H1 (cell line): ENCODE results near the gene RASSF4. TPM values are rescaled to one million over a fixed set of nuclear protein-coding genes. Genes with fewer than 3 reads are reported as not detected.

Experiments
- CTCF ChIA-PET: fragments of 300-600 bp; sonication (Branson Sonifier 250); formaldehyde crosslinking; loops from one replicate; lab custom pipeline; 2021; ENCODE audit not compliant: partially characterized antibody; lab: Charles Lee
- POLR2A ChIA-PET: fragments of 300-600 bp; sonication (Branson Sonifier 250); formaldehyde crosslinking; loops from one replicate; lab custom pipeline; 2021; ENCODE audit warnings: inconsistent platforms; ENCODE audit not compliant: partially characterized antibody; lab: Charles Lee
- DNase-seq, 2 experiments: peaks; one replicate each; pipeline versions ENCODE4 v3.0.0 to v3.0.0-alpha.2; 2010 to 2022; ENCODE audit warnings: low spot score in 2 of 2, low read depth in 1 of 2, mixed read lengths in 1 of 2
- FAIRE-seq: peaks from 2 replicates; lab custom pipeline; 2011; peaks lifted over from hg19 to GRCh38; lab: Jason Lieb, UNC
- H2AFZ ChIP-seq: 2 replicates; pipeline ENCODE4 v1.8.1; 2012; ENCODE audit warnings: low read length, inconsistent platforms
- H2AK5ac ChIP-seq: 2 replicates; pipeline ENCODE4 v1.6.1; 2013; ENCODE audit warnings: low read depth, low read length
- H2BK120ac ChIP-seq: replicated peaks from 2 replicates; pipeline ENCODE3; 2013; ENCODE audit warnings: low read depth, low read length, inconsistent platforms
- H2BK12ac ChIP-seq: 2 replicates; pipeline ENCODE4 v1.6.1; 2013; ENCODE audit warnings: low read depth, low read length
- H2BK15ac ChIP-seq: 2 replicates; pipeline ENCODE4 v1.6.1; 2013; ENCODE audit warnings: low read length
- H2BK20ac ChIP-seq: 2 replicates; pipeline ENCODE4 v1.6.1; 2013; ENCODE audit warnings: low read length
- H2BK5ac ChIP-seq: 2 replicates; pipeline ENCODE4 v1.6.1; 2013; ENCODE audit warnings: low read depth, low read length
- H3K14ac ChIP-seq: 2 replicates; pipeline ENCODE4 v1.6.1; 2013; ENCODE audit warnings: inconsistent platforms; ENCODE audit not compliant: insufficient read length
- H3K18ac ChIP-seq: 2 replicates; pipeline ENCODE4 v1.6.1; 2013; ENCODE audit warnings: low read length; ENCODE audit errors: extremely low read depth
- H3K23ac ChIP-seq: 2 replicates; pipeline ENCODE4 v1.6.1; 2013; ENCODE audit warnings: inconsistent platforms; ENCODE audit not compliant: insufficient read length
- H3K23me2 ChIP-seq: 2 replicates; pipeline ENCODE4 v1.6.1; 2013; ENCODE audit warnings: low read depth, low read length
- H3K27ac ChIP-seq: 2 replicates; pipeline ENCODE4 v1.6.1; 2011; ENCODE audit warnings: low read depth, low read length, inconsistent platforms
- H3K27me3 ChIP-seq, 4 experiments: replicated peaks in 1 of 4; 1 replicate in 1 of 4; 2 replicates in 3 of 4; pipeline versions ENCODE4 v1.6.1 to v1.8.1; 2011 to 2013; ENCODE audit warnings: low read length in 3 of 4, mild to moderate bottlenecking in 3 of 4, inconsistent platforms in 2 of 4, mixed read lengths in 2 of 4, moderate library complexity in 1 of 4; ENCODE audit not compliant: control insufficient read depth in 3 of 4, insufficient read depth in 3 of 4; ENCODE audit errors: extremely low read depth in 1 of 4
- H3K36me3 ChIP-seq, 4 experiments: 2 replicates each; pipeline versions ENCODE4 v1.6.1 to v1.8.1; 2011 to 2013; ENCODE audit warnings: mild to moderate bottlenecking in 4 of 4, low read length in 3 of 4, moderate library complexity in 2 of 4, control low read depth in 1 of 4, inconsistent platforms in 1 of 4; ENCODE audit not compliant: insufficient read depth in 4 of 4, control insufficient read depth in 2 of 4
- H3K4ac ChIP-seq: replicated peaks from 2 replicates; pipeline ENCODE3; 2013; ENCODE audit warnings: low read length, low read depth, mixed read lengths, inconsistent platforms; ENCODE audit not compliant: insufficient read length
- H3K4me1 ChIP-seq, 4 experiments: replicated peaks in 1 of 4; 1 replicate in 1 of 4; 2 replicates in 3 of 4; pipeline versions ENCODE4 v1.6.1 to v1.8.1; 2011 to 2013; ENCODE audit warnings: low read length in 3 of 4, inconsistent platforms in 2 of 4, mixed read lengths in 1 of 4; ENCODE audit not compliant: insufficient read depth in 4 of 4, control insufficient read depth in 3 of 4
- H3K4me2 ChIP-seq, 2 experiments: 2 replicates each; pipeline versions ENCODE4 v1.6.1 to v1.8.1; 2011 to 2013; ENCODE audit warnings: low read depth in 2 of 2, low read length in 2 of 2, control low read depth in 1 of 2, inconsistent platforms in 1 of 2, mild to moderate bottlenecking in 1 of 2; ENCODE audit not compliant: insufficient read depth in 1 of 2
- H3K4me3 ChIP-seq, 4 experiments: fragments of 200-600, 300-600 bp in 1 of 4; sonication (generic), shearing (Covaris generic), sonication (Bioruptor Twin) in 1 of 4; 2 replicates each; pipeline versions ENCODE4 v1.5.1 to v1.8.1; 2011 to 2016; ENCODE audit warnings: low read length in 4 of 4, low read depth in 3 of 4, control low read depth in 2 of 4, inconsistent platforms in 2 of 4, mild to moderate bottlenecking in 2 of 4, mixed read lengths in 1 of 4, moderate library complexity in 1 of 4; ENCODE audit not compliant: insufficient read depth in 2 of 4; ENCODE audit errors: extremely low read depth in 1 of 4
- H3K56ac ChIP-seq: replicated peaks from 2 replicates; pipeline ENCODE3; 2013; ENCODE audit warnings: low read depth, mild to moderate bottlenecking, mixed read lengths, low read length, inconsistent platforms; ENCODE audit not compliant: insufficient read length
- H3K79me1 ChIP-seq: 2 replicates; pipeline ENCODE4 v1.6.1; 2013; ENCODE audit warnings: low read depth, low read length, control low read depth
- H3K79me2 ChIP-seq, 2 experiments: 2 replicates each; pipeline versions ENCODE4 v1.6.1 to v1.8.1; 2012 to 2013; ENCODE audit warnings: low read length in 2 of 2, mild to moderate bottlenecking in 2 of 2, inconsistent platforms in 1 of 2; ENCODE audit not compliant: insufficient read depth in 2 of 2, control insufficient read depth in 1 of 2
- H3K9ac ChIP-seq, 4 experiments: replicated peaks in 1 of 4; 1 replicate in 1 of 4; 2 replicates in 3 of 4; pipeline versions ENCODE4 v1.6.1 to v1.8.1; 2011 to 2013; ENCODE audit warnings: low read depth in 3 of 4, low read length in 3 of 4, control low read depth in 2 of 4, mild to moderate bottlenecking in 2 of 4, moderate library complexity in 2 of 4, inconsistent platforms in 1 of 4; ENCODE audit errors: extremely low read depth in 1 of 4
- H3K9me3 ChIP-seq, 2 experiments: 2 replicates each; pipeline versions ENCODE4 v1.6.1 to v1.8.1; 2012 to 2013; ENCODE audit warnings: mild to moderate bottlenecking in 2 of 2, moderate library complexity in 2 of 2, control low read depth in 1 of 2, inconsistent platforms in 1 of 2, low read depth in 1 of 2, low read length in 1 of 2, mixed read lengths in 1 of 2; ENCODE audit not compliant: insufficient read depth in 2 of 2
- H4K20me1 ChIP-seq, 2 experiments: replicated peaks in 1 of 2; 2 replicates each; pipeline versions ENCODE3 to v1.8.1; 2011 to 2013; ENCODE audit warnings: inconsistent platforms in 2 of 2, low read length in 2 of 2, mild to moderate bottlenecking in 1 of 2; ENCODE audit not compliant: insufficient read depth in 2 of 2, control insufficient read depth in 1 of 2
- H4K5ac ChIP-seq: 2 replicates; pipeline ENCODE4 v1.6.1; 2013; ENCODE audit warnings: low read length, low read depth, mixed read lengths, inconsistent platforms; ENCODE audit not compliant: insufficient read length
- H4K8ac ChIP-seq: 2 replicates; pipeline ENCODE4 v1.8.0; 2013; ENCODE audit warnings: mild to moderate bottlenecking, moderate library complexity, low read length, inconsistent platforms; ENCODE audit not compliant: insufficient read depth; ENCODE audit errors: extremely low read depth
- H4K91ac ChIP-seq: replicated peaks from 2 replicates; pipeline ENCODE3; 2013; ENCODE audit warnings: low read length, mixed read lengths, inconsistent platforms; ENCODE audit not compliant: insufficient read length
- CHD1 ChIP-seq: IDR thresholded peaks from 2 replicates; pipeline ENCODE4 v1.6.1; 2012; ENCODE audit warnings: low read depth, low read length, improper control_type of control experiment
- CTBP2 ChIP-seq: IDR thresholded peaks from 2 replicates; pipeline ENCODE4 v1.7.0; 2011; ENCODE audit warnings: borderline replicate concordance, mild to moderate bottlenecking, moderate library complexity, mixed read lengths, low read length; ENCODE audit not compliant: insufficient read depth, insufficient read length
- CTCF ChIP-seq, 3 experiments: IDR thresholded peaks; 1 replicate in 2 of 3; 2 replicates in 1 of 3; pipeline versions ENCODE4 v1.5.1 to v1.6.1; 2011; ENCODE audit warnings: low read length in 3 of 3, mild to moderate bottlenecking in 3 of 3, inconsistent platforms in 2 of 3, low read depth in 1 of 3, moderate library complexity in 1 of 3; ENCODE audit not compliant: insufficient read depth in 1 of 3; ENCODE audit errors: control extremely low read depth in 1 of 3
- GABPA ChIP-seq: IDR thresholded peaks from 2 replicates; pipeline ENCODE4 v1.6.1; 2011; ENCODE audit warnings: mild to moderate bottlenecking, low read length, moderate library complexity, borderline replicate concordance; ENCODE audit not compliant: insufficient read depth
- POU5F1 ChIP-seq: IDR thresholded peaks from 2 replicates; pipeline ENCODE4 v1.6.1; 2011; ENCODE audit warnings: low read depth, mild to moderate bottlenecking, low read length, moderate library complexity
- WGBS, 2 experiments: shearing (Covaris generic) in 1 of 2; methylation state at CpG; one replicate each; pipeline versions ENCODE4 v1.1.6 to v1.1.7; 2013 to 2015; ENCODE audit warnings: low lambda C conversion rate in 2 of 2, mixed read lengths in 2 of 2, inconsistent platforms in 1 of 2, low coverage in 1 of 2, missing lambda C conversion rate in 1 of 2; ENCODE audit not compliant: insufficient replicate concordance in 2 of 2, insufficient coverage in 1 of 2, insufficient read length in 1 of 2; ENCODE audit errors: extremely low coverage in 1 of 2, missing lambda C conversion rate in 1 of 2; 5-methylcytosine and 5-hydroxymethylcytosine counted together
- polyA plus RNA-seq, 7 experiments: library from polyadenylated mRNA; depleted of rRNA in 3 of 7; stranded (reverse) in 5 of 7; unstranded in 2 of 7; fragments of >200 nt in 5 of 7; fragments of 200-250 nt in 2 of 7; gene quantifications; 1 replicate in 5 of 7; 2 replicates in 1 of 7; 4 replicates in 1 of 7; pipeline versions ENCODE4 v1.2.1 to v1.2.3, GENCODE V29; 2011 to 2013; ENCODE audit warnings: missing spikeins in 2 of 7, mixed read lengths in 2 of 7
- total RNA-seq: library from RNA; stranded (reverse); fragmentation: NEBNext Ultra II Directional; extraction: Animal tissue kit (Norgen Biotek cat#: 25700); gene quantifications from 2 replicates; pipeline ENCODE4 v1.2.1, GENCODE V29; 2021

Gene RASSF4
- total and polyA plus RNA-seq, 2 of the 8 experiments (the other 6 are each of a cell fraction or from before 2014, with no cell fraction given) = 14.3 to 14.5 TPM

- DNase-seq (peak in 1 of 2 experiments; percentile 13), FAIRE-seq (no peak)
- no peak overlapping the region for H2AFZ ChIP-seq
- H4K5ac ChIP-seq = no peak overlapping the region
- H3K4ac ChIP-seq = no peak overlapping the region
- H3K79me1 ChIP-seq = no peaks in the 10 kb centered on the region
- WGBS, 2 experiments = 80% methylated on average over 7 of the region's 7 CpGs; no CpG with 5 or more reads in 1 of the 2 experiments
- H3K79me2 ChIP-seq = no peaks in the 10 kb centered on the region
- H2BK15ac ChIP-seq = no peak overlapping the region
- H3K4me1 ChIP-seq = peaks cover 0 to 5% (median under 1%) of the 10 kb centered on the region in 4 experiments; a peak in 2 of 7 replicates
- no peak overlapping the region for H3K4me2 ChIP-seq
- no peaks in the 10 kb centered on the region for H3K9me3 ChIP-seq
- H4K91ac ChIP-seq = no peak overlapping the region
- H3K56ac ChIP-seq = no peak overlapping the region
- H2AK5ac ChIP-seq = 0 out of 2 replicates have a peak overlapping the region, but pooled peaks have one; percentile 39
- H2BK120ac ChIP-seq = no peak overlapping the region
- no peak overlapping the region for H3K9ac ChIP-seq
- no peak overlapping the region for H3K23ac ChIP-seq
- H3K27ac ChIP-seq = no peak overlapping the region
- H3K36me3 ChIP-seq = no peaks in the 10 kb centered on the region
- no peak overlapping the region for H2BK5ac ChIP-seq
- CTCF ChIA-PET = interaction anchor here (1.0 to 10.3 kb wide), 6 partner anchors 8 to 51 kb away, joined by 3 to 119 read pairs (median 76); no protein-coding TSS in a partner anchor
- H3K18ac ChIP-seq = no peak overlapping the region
- POLR2A ChIA-PET = interaction anchor here (0.9 kb wide), 1 partner anchor 10 kb away, joined by 3 read pairs; no protein-coding TSS in a partner anchor
- no peak overlapping the region; the same call in 1 of the 2 replicates for H4K8ac ChIP-seq
- H3K14ac ChIP-seq = no peak overlapping the region
- no peaks in the 10 kb centered on the region; a peak in 2 of 7 replicates for H3K27me3 ChIP-seq
- H3K4me3 ChIP-seq = no peak overlapping the region
- H4K20me1 ChIP-seq = no peaks in the 10 kb centered on the region
- no peak overlapping the region for H2BK12ac ChIP-seq
- H2BK20ac ChIP-seq = no peak overlapping the region
- no peaks in the 10 kb centered on the region for H3K23me2 ChIP-seq
- no peak for TF ChIP-seq POU5F1
- TF ChIP-seq CTBP2 = no peak
- no peak for TF ChIP-seq CHD1
- TF ChIP-seq GABPA = no peak
- TF ChIP-seq CTCF (IDR thresholded peaks at IDR 0.05; ENCODE audit: control extremely low read depth in 1 of 3, insufficient read depth in 1 of 3, low read depth in 1 of 3, low read length in 3 of 3) = no peak
Observed at GRCh38 chr10:44936314-44936975, 23.2 kb upstream of the RASSF4 start.
